Forelimb muscle (tissue), 1 donor: ENCODE data around the gene SLC51A. TPM values are rescaled to one million over a fixed set of nuclear protein-coding genes. Genes with fewer than 3 reads are reported as not detected.
A peak's percentile ranks its signal among the peaks of the same experiment; 100 is the strongest.
"Not testable (repeated sequence)": the region's sequence is repeated elsewhere in the genome, so short reads cannot be mapped to it uniquely, and the experiment has no call there.

Source experiments
- DNase-seq: peaks from one replicate; pipeline ENCODE4 v3.0.0-alpha.2; 2013; ENCODE audit warnings: low read depth
- polyA plus RNA-seq: library from polyadenylated mRNA; unstranded; fragments of 120-200 nt; gene quantifications from one replicate; pipeline ENCODE4 v1.2.1, GENCODE V29; 2013; ENCODE audit not compliant: insufficient read length

The SLC51A gene
- 9.9 TPM for polyA plus RNA-seq

- no peak for DNase-seq
Measured at GRCh38 chr3:196216089-196216564, at the start of gene SLC51A. Gene SLC51A (plus strand): TSS chr3:196216534. CDS start chr3:196216713, 179 bp downstream.

- DNase-seq = no peak
Measured at GRCh38 chr3:196166741-196167140, 49.6 kb upstream of the SLC51A start.

- no peak for DNase-seq
Measured at GRCh38 chr3:196168808-196169391, 47.4 kb upstream of the SLC51A start.

GRCh38 chr3:196169836-196170240 lies 46.5 kb upstream of the SLC51A start:
- DNase-seq = no peak

- DNase-seq = not testable (repeated sequence)
Measured at GRCh38 chr3:196170296-196170695, 46.0 kb upstream of the SLC51A start.

- no peak for DNase-seq
Measured at GRCh38 chr3:196174652-196175051, 41.7 kb upstream of the SLC51A start.

GRCh38 chr3:196175116-196175625 lies 41.2 kb upstream of the SLC51A start:
- no peak for DNase-seq

- DNase-seq = no peak
Measured at GRCh38 chr3:196175722-196176121, 40.6 kb upstream of the SLC51A start.

- DNase-seq = no peak
Measured at GRCh38 chr3:196177567-196177966, 38.8 kb upstream of the SLC51A start.

GRCh38 chr3:196177967-196178366 lies 38.4 kb upstream of the SLC51A start:
- DNase-seq = no peak

GRCh38 chr3:196178993-196179379 lies 37.3 kb upstream of the SLC51A start:
- DNase-seq = no peak

GRCh38 chr3:196179380-196180308 lies 36.7 kb upstream of the SLC51A start:
- no peak for DNase-seq

- no peak for DNase-seq
Measured at GRCh38 chr3:196180346-196180745, 36.0 kb upstream of the SLC51A start.

- no peak for DNase-seq
Measured at GRCh38 chr3:196181127-196181546, 35.2 kb upstream of the SLC51A start.

- DNase-seq = not testable (repeated sequence)
Measured at GRCh38 chr3:196184169-196184432, 32.2 kb upstream of the SLC51A start.

GRCh38 chr3:196184881-196185280 lies 31.5 kb upstream of the SLC51A start:
- no peak for DNase-seq

- peak; percentile 77 for DNase-seq
Measured at GRCh38 chr3:196186651-196187573, 29.4 kb upstream of the SLC51A start.

- no peak for DNase-seq
Measured at GRCh38 chr3:196189566-196190347, 26.6 kb upstream of the SLC51A start.

- no peak for DNase-seq
Measured at GRCh38 chr3:196192036-196192523, 24.3 kb upstream of the SLC51A start.

- no peak for DNase-seq
Measured at GRCh38 chr3:196192524-196193051, 23.7 kb upstream of the SLC51A start.
